Lung microvascular endothelial cell (primary cell): ENCODE measurements around the gene NEK5. TPM values are rescaled to one million over a fixed set of nuclear protein-coding genes. Genes with fewer than 3 reads are reported as not detected.
A peak's percentile ranks its signal among the peaks of the same experiment; 100 is the strongest.
"Not testable (repeated sequence)": the region's sequence is repeated elsewhere in the genome, so short reads cannot be mapped to it uniquely, and the experiment has no call there.

Experiments used
- DNase-seq, 2 donors: peaks; one replicate each; pipeline versions ENCODE4 v3.0.0 to v3.0.0-alpha.2; 2010; ENCODE audit warnings: low read depth in 2 of 2
- total RNA-seq: library from RNA; depleted of rRNA; stranded (reverse); fragments of >200 nt; gene quantifications from 2 replicates; pipeline ENCODE4 v1.2.1, GENCODE V29; 2014

Gene NEK5
- total RNA-seq, 1 donor from 2014 or later, result 0.20 TPM

GRCh38 chr13:52147225-52147624 is 18.4 kb upstream of the NEK5 start:
- DNase-seq, result no peak

GRCh38 chr13:52141299-52141698 is 12.4 kb upstream of the NEK5 start:
- peak in 1 of 2 donors; percentile 17 for DNase-seq

GRCh38 chr13:52137489-52137888 is 8.6 kb upstream of the NEK5 start:
- DNase-seq, result no peak

- DNase-seq, result no peak
Observed at GRCh38 chr13:52136763-52137162, 7.9 kb upstream of the NEK5 start.

GRCh38 chr13:52130641-52131040 is 1.8 kb upstream of the NEK5 start:
- DNase-seq, result no peak

GRCh38 chr13:52127783-52128702 is 830 bp downstream of the NEK5 start:
- DNase-seq, result peak; percentile 66 to 76

GRCh38 chr13:52127378-52127777 is 1.5 kb downstream of the NEK5 start:
- no peak for DNase-seq

- no peak for DNase-seq
Observed at GRCh38 chr13:52125547-52125946, 3.3 kb downstream of the NEK5 start.

- DNase-seq, result no peak
Observed at GRCh38 chr13:52118595-52118994, 10.3 kb downstream of the NEK5 start.

GRCh38 chr13:52118095-52118494 is 10.8 kb downstream of the NEK5 start:
- no peak for DNase-seq

- DNase-seq, result no peak
Observed at GRCh38 chr13:52112591-52112990, 16.3 kb downstream of the NEK5 start.

- no peak for DNase-seq
Observed at GRCh38 chr13:52109116-52109670, 19.7 kb downstream of the NEK5 start.

- DNase-seq, result no peak
Observed at GRCh38 chr13:52105841-52106240, 23.0 kb downstream of the NEK5 start.

- no peak for DNase-seq
Observed at GRCh38 chr13:52104624-52105023, 24.2 kb downstream of the NEK5 start.

GRCh38 chr13:52103386-52103785 is 25.5 kb downstream of the NEK5 start:
- DNase-seq, result no peak

GRCh38 chr13:52102423-52102822 is 26.4 kb downstream of the NEK5 start:
- DNase-seq, result not testable (repeated sequence)

- DNase-seq, result no peak
Observed at GRCh38 chr13:52097197-52097596, 31.7 kb downstream of the NEK5 start.

- DNase-seq, result no peak
Observed at GRCh38 chr13:52096748-52097147, 32.1 kb downstream of the NEK5 start.

GRCh38 chr13:52096062-52096461 is 32.8 kb downstream of the NEK5 start:
- DNase-seq, result no peak

GRCh38 chr13:52092087-52092486 is 36.8 kb downstream of the NEK5 start:
- DNase-seq, result no peak

- no peak for DNase-seq
Observed at GRCh38 chr13:52091473-52091872, 37.4 kb downstream of the NEK5 start.

GRCh38 chr13:52085421-52085820 is 43.5 kb downstream of the NEK5 start:
- DNase-seq, result no peak

GRCh38 chr13:52084981-52085380 is 43.9 kb downstream of the NEK5 start:
- DNase-seq, result not testable (repeated sequence)
